ENCODE measurements around the gene PIGX.

PIGX gene

GRCh38 chr3:196711838-196712513 lies at the start of gene PIGX, which contains the start of gene CEP19:
PIGX (plus strand) TSS chr3:196712377.
CEP19 (minus strand) TSS chr3:196712250; CDS start chr3:196708657, 3,593 bp downstream.
- DNase-seq (ENCODE audit: low read depth) = peak; percentile 92

GRCh38 chr3:196662711-196663571 lies 49.2 kb upstream of the PIGX start:
- no peak for DNase-seq (ENCODE audit: low read depth)

- DNase-seq (ENCODE audit: low read depth) = no peak
Measured at GRCh38 chr3:196666001-196666867, 45.9 kb upstream of the PIGX start.

GRCh38 chr3:196667056-196667825 lies 44.9 kb upstream of the PIGX start:
- DNase-seq (ENCODE audit: low read depth) = no peak

- DNase-seq (ENCODE audit: low read depth) = no peak
Measured at GRCh38 chr3:196670339-196670738, 41.8 kb upstream of the PIGX start.

GRCh38 chr3:196673632-196674031 lies 38.5 kb upstream of the PIGX start:
- DNase-seq (ENCODE audit: low read depth) = no peak

GRCh38 chr3:196677353-196677752 lies 34.8 kb upstream of the PIGX start:
- DNase-seq (ENCODE audit: low read depth) = no peak

- DNase-seq (ENCODE audit: low read depth) = no peak
Measured at GRCh38 chr3:196677931-196678330, 34.2 kb upstream of the PIGX start.

GRCh38 chr3:196684548-196685407 lies 27.4 kb upstream of the PIGX start:
- DNase-seq (ENCODE audit: low read depth) = no peak

- DNase-seq (ENCODE audit: low read depth) = no peak
Measured at GRCh38 chr3:196686436-196686835, 25.7 kb upstream of the PIGX start.

GRCh38 chr3:196688349-196688748 lies 23.8 kb upstream of the PIGX start:
- DNase-seq (ENCODE audit: low read depth) = no peak

GRCh38 chr3:196689941-196690660 lies 22.1 kb upstream of the PIGX start:
- DNase-seq (ENCODE audit: low read depth) = no peak

GRCh38 chr3:196691386-196691785 lies 20.8 kb upstream of the PIGX start:
- DNase-seq (ENCODE audit: low read depth) = no peak

- DNase-seq (ENCODE audit: low read depth) = no peak
Measured at GRCh38 chr3:196694202-196694638, 18.0 kb upstream of the PIGX start.

- DNase-seq (ENCODE audit: low read depth) = no peak
Measured at GRCh38 chr3:196694941-196695848, 17.0 kb upstream of the PIGX start.

- DNase-seq (ENCODE audit: low read depth) = no peak
Measured at GRCh38 chr3:196695849-196696226, 16.3 kb upstream of the PIGX start.

- no peak for DNase-seq (ENCODE audit: low read depth)
Measured at GRCh38 chr3:196697270-196697669, 14.9 kb upstream of the PIGX start.

- no peak for DNase-seq (ENCODE audit: low read depth)
Measured at GRCh38 chr3:196699749-196700148, 12.4 kb upstream of the PIGX start.

- no peak for DNase-seq (ENCODE audit: low read depth)
Measured at GRCh38 chr3:196700801-196701200, 11.4 kb upstream of the PIGX start.
